HUES6 (cell line): Measurements from ENCODE around the gene EYA3.

Experiments used
- H3K27ac ChIP-seq: 2 replicates; pipeline ENCODE4 v1.7.0; 2013; ENCODE audit warnings: low read depth, mild to moderate bottlenecking, low read length, inconsistent platforms
- H3K27me3 ChIP-seq: 2 replicates; pipeline ENCODE4 v1.6.1; 2013; ENCODE audit warnings: low read length; ENCODE audit not compliant: control insufficient read depth, insufficient read depth
- H3K36me3 ChIP-seq: 2 replicates; pipeline ENCODE4 v1.6.1; 2013; ENCODE audit warnings: low read length; ENCODE audit not compliant: control insufficient read depth, insufficient read depth
- H3K4me1 ChIP-seq: 2 replicates; pipeline ENCODE4 v1.6.1; 2013; ENCODE audit warnings: low read length; ENCODE audit not compliant: control insufficient read depth, insufficient read depth
- H3K4me3 ChIP-seq: 2 replicates; pipeline ENCODE4 v1.5.1; 2013; ENCODE audit warnings: low read depth, low read length
- H3K9ac ChIP-seq: one replicate; pipeline ENCODE4 v1.6.1; 2013; ENCODE audit warnings: mild to moderate bottlenecking, low read length
- H3K9me3 ChIP-seq: 2 replicates; pipeline ENCODE4 v1.6.1; 2013; ENCODE audit warnings: low read depth, low read length; ENCODE audit not compliant: control insufficient read depth, insufficient read depth

EYA3 gene

DNA sequence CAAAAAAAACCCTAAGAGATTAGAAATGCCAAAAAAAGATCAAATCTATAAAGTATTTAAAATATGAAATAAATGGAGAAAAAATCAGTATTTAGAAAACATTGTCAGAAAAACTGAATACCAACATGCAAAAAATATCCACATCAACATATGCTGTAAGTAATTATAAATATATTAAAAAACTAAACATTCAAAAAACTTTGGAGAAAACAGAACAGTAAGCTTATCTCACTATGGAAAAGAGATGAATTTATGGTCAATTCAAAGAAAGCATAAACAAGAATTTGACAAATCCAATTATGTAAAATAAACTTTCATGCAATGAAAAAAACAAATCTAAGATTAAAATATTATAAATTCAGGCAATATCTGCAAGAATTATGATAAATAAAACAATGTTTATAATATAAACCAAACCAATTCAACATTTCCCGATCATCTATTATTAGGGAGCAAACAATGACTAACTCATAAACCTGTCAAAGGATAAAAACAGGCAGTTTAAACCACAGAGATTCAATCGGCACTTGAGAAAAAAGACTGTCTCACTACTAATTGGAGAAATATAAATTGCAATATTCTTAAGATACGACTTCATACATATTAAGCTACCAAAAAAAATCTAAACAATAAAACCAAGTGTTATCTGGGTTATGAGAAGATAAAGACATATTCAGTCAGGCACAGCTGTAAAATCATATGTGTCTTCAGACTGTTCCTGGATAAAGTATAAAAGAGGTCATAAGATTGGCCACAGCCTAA, 21.8 kb downstream of the EYA3 start:
- H3K4me1 ChIP-seq = no peaks in the 10 kb centered on the region
- no peaks in the 10 kb centered on the region for H3K9me3 ChIP-seq
- no peak overlapping the region for H3K4me3 ChIP-seq
- no peaks in the 10 kb centered on the region for H3K36me3 ChIP-seq
- H3K27ac ChIP-seq = no peak overlapping the region
- no peaks in the 10 kb centered on the region for H3K27me3 ChIP-seq
- H3K9ac ChIP-seq = no peak overlapping the region

DNA sequence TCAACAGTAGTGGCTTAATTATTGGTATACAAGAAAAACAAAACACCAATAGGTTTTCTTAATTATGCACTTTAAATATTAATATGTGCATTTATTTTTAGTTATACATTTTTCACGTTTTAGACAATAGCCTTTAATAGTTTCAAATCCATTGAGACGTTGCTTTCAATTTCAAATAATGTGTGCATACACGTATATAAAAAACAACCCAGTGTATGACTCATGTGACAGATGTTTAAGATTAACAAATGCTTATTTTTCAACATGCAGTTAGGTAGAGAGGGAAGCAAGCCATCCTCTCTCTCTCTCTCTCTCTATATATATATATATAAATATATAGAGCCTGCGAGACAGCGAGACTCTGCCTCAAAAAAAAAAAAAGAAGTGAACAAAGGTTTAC, 24.3 kb downstream of the EYA3 start:
- Histone ChIP-seq H3K27me3 (no peaks in the 10 kb centered on the region), H3K4me1 (no peaks in the 10 kb centered on the region), H3K27ac (no peak overlapping the region), H3K36me3 (no peaks in the 10 kb centered on the region), H3K9me3 (no peaks in the 10 kb centered on the region), H3K4me3 (no peak overlapping the region), H3K9ac (no peak overlapping the region)

DNA sequence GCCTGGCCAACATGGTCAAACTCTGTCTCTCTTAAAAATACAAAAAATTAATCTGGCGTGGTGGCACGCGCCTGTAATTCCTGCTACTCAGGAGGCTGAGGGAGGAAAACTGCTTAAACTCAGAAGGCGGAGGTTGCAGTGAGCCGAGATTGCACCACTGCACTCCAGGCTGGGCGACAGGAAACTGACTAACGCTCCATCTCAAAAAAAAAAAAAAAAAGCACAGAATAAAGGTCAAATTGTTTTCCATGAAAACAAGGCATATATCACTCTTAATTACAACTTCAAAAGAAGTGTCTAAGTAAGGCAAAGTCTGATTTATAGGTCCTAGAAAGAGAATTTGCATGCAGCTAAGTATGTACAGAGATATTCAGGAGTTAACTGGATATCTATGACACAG, 25.6 kb downstream of the EYA3 start:
- Histone ChIP-seq H3K36me3 (no peaks in the 10 kb centered on the region), H3K9me3 (no peaks in the 10 kb centered on the region), H3K4me1 (no peaks in the 10 kb centered on the region), H3K9ac (no peak overlapping the region), H3K27ac (no peak overlapping the region), H3K4me3 (no peak overlapping the region), H3K27me3 (no peaks in the 10 kb centered on the region)

DNA sequence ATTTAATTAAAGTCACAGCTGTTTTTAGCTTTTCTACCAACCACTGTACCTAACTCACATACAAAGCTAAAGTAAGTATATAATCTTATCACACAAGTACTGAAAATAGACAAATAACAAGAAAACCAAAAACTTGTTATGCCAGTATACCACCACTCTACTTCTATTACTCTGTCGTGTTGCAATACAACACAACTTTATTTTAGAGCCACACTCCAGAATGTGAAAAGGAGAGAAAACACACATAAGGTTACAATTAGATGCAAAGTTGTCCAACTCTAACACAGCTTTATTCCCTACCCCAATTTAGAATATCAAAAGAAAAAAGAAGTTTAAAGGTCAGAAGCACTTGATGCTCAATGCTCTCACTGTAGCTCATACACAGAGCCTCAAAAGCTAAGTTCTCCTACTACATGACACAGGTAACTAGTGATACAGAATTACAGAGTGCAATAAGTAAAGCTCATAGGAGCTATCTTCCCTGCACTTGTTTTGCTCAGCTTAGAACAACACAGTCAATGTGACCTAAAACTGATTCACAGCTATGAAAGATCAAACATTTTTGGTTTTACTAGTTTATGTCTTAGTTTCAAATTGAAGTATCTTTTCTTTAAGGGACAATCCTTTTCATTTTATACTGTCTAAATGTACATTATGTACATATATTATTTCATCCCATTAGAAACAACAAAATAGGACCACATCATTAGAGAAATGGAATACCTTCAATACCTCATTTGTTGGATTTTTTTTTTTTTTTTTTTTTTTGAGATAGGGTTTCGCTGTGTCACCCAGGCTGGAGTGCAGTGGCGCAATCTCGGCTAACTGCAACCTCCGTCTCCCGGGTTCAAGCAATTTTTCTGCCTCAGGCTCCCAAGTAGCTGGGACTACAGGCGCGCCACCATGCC, 29.2 kb downstream of the EYA3 start:
- Histone ChIP-seq H3K4me3 (no peak overlapping the region), H3K27me3 (no peaks in the 10 kb centered on the region), H3K9me3 (no peaks in the 10 kb centered on the region), H3K9ac (no peak overlapping the region), H3K36me3 (no peaks in the 10 kb centered on the region), H3K27ac (no peak overlapping the region), H3K4me1 (no peaks in the 10 kb centered on the region)

DNA sequence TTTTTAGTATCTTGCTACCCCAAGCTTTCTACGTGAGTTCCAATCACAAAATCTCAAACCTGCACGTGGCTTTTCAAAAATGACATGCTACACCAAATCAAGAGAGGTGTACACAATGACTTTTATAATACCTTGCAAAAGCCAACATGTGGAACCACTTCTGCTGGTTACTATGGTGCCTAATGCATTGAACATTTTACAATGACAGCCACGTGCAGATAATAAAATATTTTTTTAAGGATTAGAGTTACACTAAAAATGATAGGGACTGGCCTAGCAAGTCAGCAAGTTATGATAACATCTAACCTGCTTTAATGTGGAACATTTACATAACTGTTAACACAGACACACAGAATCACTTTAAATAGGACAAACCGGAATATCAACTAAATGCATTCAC, 30.2 kb downstream of the EYA3 start:
- no peak overlapping the region for H3K9ac ChIP-seq
- H3K27me3 ChIP-seq = no peaks in the 10 kb centered on the region
- H3K4me3 ChIP-seq = no peak overlapping the region
- H3K4me1 ChIP-seq = no peaks in the 10 kb centered on the region
- H3K9me3 ChIP-seq = no peaks in the 10 kb centered on the region
- no peak overlapping the region for H3K27ac ChIP-seq
- no peaks in the 10 kb centered on the region for H3K36me3 ChIP-seq

DNA sequence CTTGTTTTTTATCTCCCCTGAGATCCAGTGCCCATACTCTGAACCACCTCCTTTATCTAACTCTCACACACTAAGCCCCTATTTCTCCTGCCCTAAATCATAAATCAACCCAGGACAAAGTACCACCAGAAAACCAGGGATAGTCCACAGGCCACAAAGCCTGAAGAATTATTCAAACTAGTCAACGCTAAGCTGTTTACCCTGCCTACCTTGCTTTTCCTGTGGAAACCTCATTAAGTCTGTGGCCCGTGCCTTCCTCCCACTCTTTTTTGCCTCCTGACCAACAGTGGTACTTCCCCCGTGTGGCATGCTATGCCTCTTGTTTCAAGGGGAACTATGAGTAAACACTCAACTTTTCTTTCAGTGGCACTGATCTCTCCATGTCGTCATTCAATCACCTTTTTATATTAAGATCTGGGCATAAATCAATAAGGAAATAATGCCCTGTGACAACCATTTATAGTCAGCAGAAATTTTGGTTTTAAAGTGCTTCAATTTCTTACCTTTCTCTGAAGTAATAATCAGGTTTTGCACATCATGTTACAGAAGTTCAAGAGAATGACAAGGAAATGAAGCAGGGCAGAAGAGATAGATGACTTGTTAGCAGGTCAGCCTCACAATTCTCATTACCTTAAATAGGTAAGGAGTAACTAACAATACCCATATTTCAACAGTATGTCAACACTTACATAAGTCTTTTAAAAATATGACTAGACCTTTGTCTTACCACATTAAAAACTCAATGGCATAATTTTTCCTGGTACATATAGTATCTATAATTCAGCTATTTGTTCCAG, 32.1 kb downstream of the EYA3 start:
- H3K27ac ChIP-seq = no peak overlapping the region
- no peaks in the 10 kb centered on the region for H3K9me3 ChIP-seq
- peaks cover 4% of the 10 kb centered on the region; the same call in 1 of the 2 replicates for H3K36me3 ChIP-seq
- no peaks in the 10 kb centered on the region for H3K4me1 ChIP-seq
- H3K27me3 ChIP-seq = no peaks in the 10 kb centered on the region
- no peak overlapping the region for H3K9ac ChIP-seq
- H3K4me3 ChIP-seq = no peak overlapping the region

DNA sequence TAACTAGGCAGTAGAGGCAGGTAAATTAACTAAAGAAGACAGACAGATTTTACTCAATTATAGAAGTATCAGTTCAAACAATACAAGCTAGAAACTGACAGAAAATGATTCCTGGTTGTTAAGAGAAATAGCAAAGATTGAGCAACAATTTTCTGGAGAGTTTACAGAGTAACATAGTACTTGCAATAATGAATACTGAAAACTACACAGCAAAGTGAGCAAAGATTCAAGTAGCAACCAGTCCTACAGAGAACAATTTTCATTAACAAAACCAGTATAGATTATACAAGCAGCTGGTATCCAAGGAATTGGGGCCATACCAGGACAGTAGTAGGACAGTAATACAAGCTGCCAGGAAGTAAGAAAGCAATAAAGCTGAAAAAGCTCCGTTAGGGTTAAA, 37.6 kb downstream of the EYA3 start:
- no peaks in the 10 kb centered on the region for H3K27me3 ChIP-seq
- H3K27ac ChIP-seq = no peak overlapping the region
- H3K4me1 ChIP-seq = no peaks in the 10 kb centered on the region; the same call in 1 of the 2 replicates
- H3K9me3 ChIP-seq = no peaks in the 10 kb centered on the region
- H3K9ac ChIP-seq = no peak overlapping the region
- no peak overlapping the region for H3K4me3 ChIP-seq
- peaks cover 12% of the 10 kb centered on the region for H3K36me3 ChIP-seq

DNA sequence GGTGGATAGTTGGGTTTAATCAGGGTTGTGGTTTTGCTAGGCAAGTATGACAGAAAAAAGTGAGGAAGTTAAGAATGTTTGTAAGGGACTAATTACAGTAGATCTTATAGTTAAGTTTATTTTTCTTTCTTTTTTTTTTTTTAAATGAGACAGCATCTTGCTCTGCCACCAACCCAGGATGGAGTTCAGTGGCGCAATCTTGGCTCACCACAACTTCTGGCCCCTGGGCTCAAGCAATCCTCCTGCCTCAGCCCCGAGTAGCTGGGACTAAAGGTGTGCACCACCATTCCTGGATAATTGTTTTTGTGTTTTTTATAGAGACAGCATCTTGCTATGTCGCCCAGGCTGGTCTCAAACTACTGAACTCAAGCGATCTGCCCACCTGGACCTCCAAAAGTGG, 41.7 kb downstream of the EYA3 start:
- Histone ChIP-seq H3K9ac (no peak overlapping the region), H3K4me3 (no peak overlapping the region), H3K9me3 (no peaks in the 10 kb centered on the region), H3K27me3 (no peaks in the 10 kb centered on the region), H3K36me3 (peaks cover 15% of the 10 kb centered on the region), H3K27ac (no peak overlapping the region), H3K4me1 (no peaks in the 10 kb centered on the region; the same call in 1 of the 2 replicates)

DNA sequence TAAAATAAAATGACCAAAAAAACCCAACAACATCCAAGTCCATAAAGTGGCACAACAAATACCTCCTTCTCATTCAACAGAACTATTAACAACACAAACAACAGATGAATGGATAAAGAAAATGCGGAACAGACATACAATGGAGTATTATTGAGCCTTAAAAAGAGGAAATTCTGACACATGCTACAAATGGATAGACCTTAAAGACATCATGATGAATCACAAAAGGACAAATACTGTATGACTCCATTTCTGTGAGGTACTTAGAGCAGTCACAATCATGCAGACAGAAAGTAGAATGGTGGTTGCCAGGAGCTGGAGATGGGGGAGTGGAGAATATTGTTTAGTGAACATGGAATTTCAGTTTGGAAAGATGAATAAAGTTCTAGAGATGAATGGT, 42.6 kb downstream of the EYA3 start:
- peaks cover 17% of the 10 kb centered on the region for H3K36me3 ChIP-seq
- H3K27ac ChIP-seq = no peak overlapping the region
- no peak overlapping the region for H3K9ac ChIP-seq
- no peaks in the 10 kb centered on the region for H3K9me3 ChIP-seq
- no peak overlapping the region for H3K4me3 ChIP-seq
- no peaks in the 10 kb centered on the region for H3K27me3 ChIP-seq
- H3K4me1 ChIP-seq = no peaks in the 10 kb centered on the region; the same call in 1 of the 2 replicates

DNA sequence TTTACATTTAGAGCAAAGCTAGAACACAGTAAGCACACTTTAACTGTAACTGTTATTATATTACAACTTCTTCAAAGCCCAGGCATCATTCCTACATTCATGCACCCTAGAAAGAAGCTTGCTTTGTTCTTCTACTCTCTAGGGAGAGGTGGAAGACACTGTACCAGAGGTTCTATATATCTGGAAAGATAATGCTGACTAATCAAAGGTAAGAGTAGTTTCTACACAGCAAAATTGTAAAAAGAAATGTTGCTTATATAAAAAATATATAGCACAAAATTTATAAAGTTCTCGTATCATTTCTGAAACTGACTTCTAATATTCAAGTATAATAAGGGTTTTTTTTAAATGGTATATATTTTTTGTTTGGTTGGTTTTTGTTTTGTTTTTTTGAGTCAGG, 44.0 kb downstream of the EYA3 start:
- H3K4me1 ChIP-seq = no peaks in the 10 kb centered on the region; the same call in 1 of the 2 replicates
- H3K27me3 ChIP-seq = no peaks in the 10 kb centered on the region
- H3K4me3 ChIP-seq = no peak overlapping the region
- H3K36me3 ChIP-seq = peaks cover 27% of the 10 kb centered on the region
- H3K27ac ChIP-seq = no peak overlapping the region
- no peak overlapping the region for H3K9ac ChIP-seq
- H3K9me3 ChIP-seq = no peaks in the 10 kb centered on the region
